NCI-H2029 treated with DMSO at 0.1 percent for 48 hours (cell line): ENCODE results near the gene CHD5.
"Not testable (repeated sequence)": the region's sequence is repeated elsewhere in the genome, so short reads cannot be mapped to it uniquely, and the experiment has no call there.

ENCODE experiments used
- DNase-seq: peaks from one replicate; lab custom pipeline; 2025; lab: John Stamatoyannopoulos, UW

Gene CHD5

GRCh38 chr1:6065093-6065858 lies 114.8 kb downstream of the CHD5 start:
- no peak for DNase-seq

- DNase-seq, result not testable (repeated sequence)
These were observed 116.5 kb downstream of the CHD5 start for GRCh38 chr1:6063532-6064053.

- DNase-seq, result no peak
These were observed 117.5 kb downstream of the CHD5 start for GRCh38 chr1:6062670-6063069.

- DNase-seq, result no peak
These were observed 120.3 kb downstream of the CHD5 start for GRCh38 chr1:6059866-6060265.

GRCh38 chr1:6057170-6057845 lies 122.8 kb downstream of the CHD5 start:
- no peak for DNase-seq

GRCh38 chr1:6056572-6056948 lies 123.6 kb downstream of the CHD5 start:
- DNase-seq, result no peak

GRCh38 chr1:6054596-6054995 lies 125.5 kb downstream of the CHD5 start:
- DNase-seq, result no peak

DNA sequence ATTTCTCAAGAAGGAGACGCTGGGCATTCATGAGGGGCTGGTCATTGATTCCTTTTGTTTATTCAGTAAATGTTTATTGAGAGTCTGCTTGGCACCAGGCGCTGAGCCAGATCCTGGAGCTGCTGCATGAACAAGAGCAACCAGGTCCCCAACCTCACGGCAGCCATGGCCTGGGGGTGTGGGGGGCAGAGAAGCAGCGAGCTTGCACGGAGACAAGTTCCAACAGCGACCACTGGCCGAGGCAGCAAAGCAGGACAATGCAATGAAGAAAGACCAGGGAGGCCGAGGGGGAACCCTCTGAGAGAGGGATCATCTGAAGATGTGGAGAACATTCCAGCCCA lies 126.9 kb downstream of the CHD5 start:
- no peak for DNase-seq

- DNase-seq, result peak; percentile 88
These were observed 127.4 kb downstream of the CHD5 start for GRCh38 chr1:6052543-6053205.
